ENCODE data around the gene SNX18.

SNX18 gene

GRCh38 chr5:54470677-54471076 is 46.9 kb upstream of the SNX18 start:
- Histone ChIP-seq H4K20me1 (ENCODE audit: control insufficient read depth, insufficient read depth, low read depth, low read length) (no peaks in the 10 kb centered on the region), H3K9me2 (replicated peaks; ENCODE audit: control insufficient read depth, low read length) (no peaks in the 10 kb centered on the region), H3K4me2 (ENCODE audit: low read length) (no peak overlapping the region), H3K27me3 (ENCODE audit: control insufficient read depth, low read length) (peaks cover 5% of the 10 kb centered on the region; the same call in 1 of the 2 replicates), H3K79me2 (ENCODE audit: control insufficient read depth, low read length) (no peaks in the 10 kb centered on the region), H3K4me1 (ENCODE audit: control insufficient read depth, low read length) (no peaks in the 10 kb centered on the region; the same call in 1 of the 2 replicates), H3F3A (ENCODE audit: control insufficient read depth, insufficient read depth) (no peaks in the 10 kb centered on the region), H3K27ac (ENCODE audit: low read depth, low read length) (no peak overlapping the region), H3K4me3 (ENCODE audit: low read length) (no peak overlapping the region), H3K9me3 (ENCODE audit: control insufficient read depth, insufficient read depth, low read length) (no peaks in the 10 kb centered on the region; the same call in 1 of the 2 replicates), H3K36me3 (ENCODE audit: control insufficient read depth, low read length) (no peaks in the 10 kb centered on the region)
- no peak for TF ChIP-seq EZH2phosphoT487 (IDR thresholded peaks at IDR 0.05; ENCODE audit: borderline replicate concordance, low read length)
- TF ChIP-seq CTCF (IDR thresholded peaks at IDR 0.05; ENCODE audit: low read depth, low read length, poor library complexity, severe bottlenecking), result no peak

- Histone ChIP-seq H3K27me3 (ENCODE audit: control insufficient read depth, low read length) (peaks cover 5% of the 10 kb centered on the region; the same call in 1 of the 2 replicates), H3K4me2 (ENCODE audit: low read length) (no peak overlapping the region), H3K9me3 (ENCODE audit: control insufficient read depth, insufficient read depth, low read length) (no peaks in the 10 kb centered on the region; the same call in 1 of the 2 replicates), H3K4me1 (ENCODE audit: control insufficient read depth, low read length) (no peaks in the 10 kb centered on the region; the same call in 1 of the 2 replicates), H3K79me2 (ENCODE audit: control insufficient read depth, low read length) (no peaks in the 10 kb centered on the region), H3K36me3 (ENCODE audit: control insufficient read depth, low read length) (no peaks in the 10 kb centered on the region), H3K4me3 (ENCODE audit: low read length) (no peak overlapping the region), H3K9me2 (replicated peaks; ENCODE audit: control insufficient read depth, low read length) (no peaks in the 10 kb centered on the region), H4K20me1 (ENCODE audit: control insufficient read depth, insufficient read depth, low read depth, low read length) (no peaks in the 10 kb centered on the region), H3F3A (ENCODE audit: control insufficient read depth, insufficient read depth) (no peaks in the 10 kb centered on the region), H3K27ac (ENCODE audit: low read depth, low read length) (no peak overlapping the region)
- TF ChIP-seq CTCF (IDR thresholded peaks at IDR 0.05; ENCODE audit: low read depth, low read length, poor library complexity, severe bottlenecking), result no peak
- no peak for TF ChIP-seq EZH2phosphoT487 (IDR thresholded peaks at IDR 0.05; ENCODE audit: borderline replicate concordance, low read length)
Observed at GRCh38 chr5:54471398-54471797, 46.2 kb upstream of the SNX18 start.

- Histone ChIP-seq H3K4me2 (ENCODE audit: low read length) (no peak overlapping the region), H3K9me3 (ENCODE audit: control insufficient read depth, insufficient read depth, low read length) (no peaks in the 10 kb centered on the region), H3K36me3 (ENCODE audit: control insufficient read depth, low read length) (no peaks in the 10 kb centered on the region), H3K79me2 (ENCODE audit: control insufficient read depth, low read length) (no peaks in the 10 kb centered on the region), H3K27ac (ENCODE audit: low read depth, low read length) (no peak overlapping the region), H3K9me2 (replicated peaks; ENCODE audit: control insufficient read depth, low read length) (no peaks in the 10 kb centered on the region), H3K4me3 (ENCODE audit: low read length) (no peak overlapping the region), H3F3A (ENCODE audit: control insufficient read depth, insufficient read depth) (no peaks in the 10 kb centered on the region), H3K4me1 (ENCODE audit: control insufficient read depth, low read length) (no peaks in the 10 kb centered on the region), H3K27me3 (ENCODE audit: control insufficient read depth, low read length) (no peaks in the 10 kb centered on the region), H4K20me1 (ENCODE audit: control insufficient read depth, insufficient read depth, low read depth, low read length) (no peaks in the 10 kb centered on the region)
- no peak for TF ChIP-seq EZH2phosphoT487 (IDR thresholded peaks at IDR 0.05; ENCODE audit: borderline replicate concordance, low read length)
- no peak for TF ChIP-seq CTCF (IDR thresholded peaks at IDR 0.05; ENCODE audit: low read depth, low read length, poor library complexity, severe bottlenecking)
Observed at GRCh38 chr5:54476682-54477081, 40.9 kb upstream of the SNX18 start.

All from DOHH2 (cell line).